Prostate gland (tissue), 2 donors: ENCODE measurements around the gene ERCC4. TPM values are rescaled to one million over a fixed set of nuclear protein-coding genes. Genes with fewer than 3 reads are reported as not detected.
A peak's percentile ranks its signal among the peaks of the same experiment; 100 is the strongest.

Experiments used
- DNase-seq: peaks from one replicate; pipeline ENCODE4 v3.0.0-alpha.2; 2019; ENCODE audit warnings: low spot score
- H3K27ac ChIP-seq, 2 donors: fragments of 200-600 bp; sonication (generic); 2 replicates each; pipeline ENCODE4 v1.5.1; 2017 to 2019
- H3K27me3 ChIP-seq: fragments of 200-600 bp; sonication (generic); replicated peaks from 2 replicates; pipeline ENCODE4 v1.5.1; 2019; ENCODE audit not compliant: insufficient read depth
- H3K36me3 ChIP-seq, 2 donors: fragments of 200-600 bp; sonication (generic); 1 replicate in 1 of 2; 2 replicates in 1 of 2; pipeline versions ENCODE4 v1.5.1 to v1.8.1; 2017 to 2019
- H3K4me1 ChIP-seq: fragments of 200-600 bp; sonication (generic); replicated peaks from 2 replicates; pipeline ENCODE4 v1.5.1; 2019
- H3K4me3 ChIP-seq, 2 donors: fragments of 200-600 bp; sonication (generic); 2 replicates each; pipeline ENCODE4 v1.5.1; 2017 to 2019
- H3K9me3 ChIP-seq: fragments of 200-600 bp; sonication (generic); 2 replicates; pipeline ENCODE4 v1.5.1; 2017
- POLR2A ChIP-seq: fragments of 450-650 bp; IDR thresholded peaks from one replicate; pipeline ENCODE4 v1.6.1; 2016; ENCODE audit warnings: antibody characterized with exemption, mild to moderate bottlenecking
- POLR2AphosphoS5 ChIP-seq: sonication (generic); formaldehyde crosslinking; IDR thresholded peaks from one replicate; pipeline ENCODE4 v1.6.1; 2017; ENCODE audit warnings: antibody characterized with exemption
- WGBS: methylation state at CpG from one replicate; pipeline ENCODE4 v1.1.5; 2018; 5-methylcytosine and 5-hydroxymethylcytosine counted together
- intact Hi-C: fragments of 100-400 bp; cut with DNase I; formaldehyde crosslinking; loops from one replicate; pipeline ENCODE4 v1.14.2; 2022
- total RNA-seq, 2 donors: library from RNA; depleted of rRNA; stranded (reverse); fragments of >200 nt; gene quantifications; one replicate each; pipeline ENCODE4 v1.1.0, GENCODE V29; 2016
- TF ChIP-seq, protein P1 (sequence below), 4 experiments: fragments of 200-600 bp in 2 of 4; fragments of 450-650 bp in 2 of 4; sonication (generic) in 2 of 4; IDR thresholded peaks; 1 replicate in 3 of 4; 2 replicates in 1 of 4; pipeline ENCODE4 v1.5.1; 2016 to 2019; ENCODE audit warnings: antibody characterized with exemption in 4 of 4, mild to moderate bottlenecking in 2 of 4, moderate library complexity in 2 of 4

The ERCC4 gene
- total RNA-seq, 2 donors from 2014 or later, result 7.6 to 13.3 TPM

DNA sequence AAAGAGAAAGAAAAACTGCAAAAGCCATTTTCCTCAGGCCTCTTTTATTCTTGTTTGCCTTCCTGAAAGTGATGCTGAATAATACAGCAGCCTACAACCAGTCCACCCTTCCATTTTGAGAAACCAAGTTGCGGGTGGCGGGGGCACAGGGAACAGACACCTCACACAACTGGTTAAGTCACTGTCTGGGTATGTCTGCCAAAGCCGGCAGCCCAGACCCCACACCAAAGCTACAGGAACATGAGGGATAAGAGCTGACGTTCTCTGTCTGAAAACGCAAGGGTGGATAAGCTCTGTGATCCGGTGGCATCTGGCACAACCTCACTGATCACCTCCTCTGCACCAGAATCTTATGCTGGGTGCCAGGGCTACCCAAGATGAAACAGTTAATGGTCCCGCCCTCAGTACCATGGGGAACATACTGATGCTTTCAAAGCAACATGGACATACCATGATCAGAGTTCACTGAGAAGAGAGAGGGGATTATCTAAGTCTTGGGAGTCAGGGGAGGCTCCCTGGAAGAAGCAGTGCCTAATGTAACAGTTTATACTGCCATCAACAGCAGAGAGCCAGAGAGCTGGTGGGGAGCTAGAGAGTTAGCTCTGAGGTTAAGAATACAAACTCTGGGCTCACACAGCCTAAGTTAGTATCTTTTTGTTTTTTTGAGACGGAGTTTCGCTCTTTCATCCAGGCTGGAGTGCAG, 53.5 kb downstream of the ERCC4 start:
- intact Hi-C loops, result no loop called here
- no peaks in the 10 kb centered on the region for H3K27me3 ChIP-seq
- H3K27ac ChIP-seq, result no peak overlapping the region
- H3K9me3 ChIP-seq, result no peaks in the 10 kb centered on the region
- no peak overlapping the region for H3K4me3 ChIP-seq
- H3K36me3 ChIP-seq, result no peaks in the 10 kb centered on the region
- DNase-seq, result no peak
- 92% methylated on average over 9 of the region's 9 CpGs for WGBS
- TF ChIP-seq, protein P1, sequence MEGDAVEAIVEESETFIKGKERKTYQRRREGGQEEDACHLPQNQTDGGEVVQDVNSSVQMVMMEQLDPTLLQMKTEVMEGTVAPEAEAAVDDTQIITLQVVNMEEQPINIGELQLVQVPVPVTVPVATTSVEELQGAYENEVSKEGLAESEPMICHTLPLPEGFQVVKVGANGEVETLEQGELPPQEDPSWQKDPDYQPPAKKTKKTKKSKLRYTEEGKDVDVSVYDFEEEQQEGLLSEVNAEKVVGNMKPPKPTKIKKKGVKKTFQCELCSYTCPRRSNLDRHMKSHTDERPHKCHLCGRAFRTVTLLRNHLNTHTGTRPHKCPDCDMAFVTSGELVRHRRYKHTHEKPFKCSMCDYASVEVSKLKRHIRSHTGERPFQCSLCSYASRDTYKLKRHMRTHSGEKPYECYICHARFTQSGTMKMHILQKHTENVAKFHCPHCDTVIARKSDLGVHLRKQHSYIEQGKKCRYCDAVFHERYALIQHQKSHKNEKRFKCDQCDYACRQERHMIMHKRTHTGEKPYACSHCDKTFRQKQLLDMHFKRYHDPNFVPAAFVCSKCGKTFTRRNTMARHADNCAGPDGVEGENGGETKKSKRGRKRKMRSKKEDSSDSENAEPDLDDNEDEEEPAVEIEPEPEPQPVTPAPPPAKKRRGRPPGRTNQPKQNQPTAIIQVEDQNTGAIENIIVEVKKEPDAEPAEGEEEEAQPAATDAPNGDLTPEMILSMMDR (IDR thresholded peaks at IDR 0.05), result no peak
- TF ChIP-seq POLR2A (no peak), POLR2AphosphoS5 (no peak)
- H3K4me1 ChIP-seq, result no peaks in the 10 kb centered on the region

GRCh38 chr16:13977177-13977576, 57.2 kb downstream of the ERCC4 start:
- H3K4me3 ChIP-seq, result no peak overlapping the region
- H3K4me1 ChIP-seq, result no peaks in the 10 kb centered on the region
- H3K27ac ChIP-seq, result no peak overlapping the region
- H3K27me3 ChIP-seq, result no peaks in the 10 kb centered on the region
- no peak for TF ChIP-seq POLR2A
- TF ChIP-seq, protein P1 (IDR thresholded peaks at IDR 0.05), result no peak
- no peak for TF ChIP-seq POLR2AphosphoS5
- no peaks in the 10 kb centered on the region for H3K36me3 ChIP-seq
- intact Hi-C loops, result no loop called here
- no peak for DNase-seq
- no peaks in the 10 kb centered on the region for H3K9me3 ChIP-seq
- 90% methylated on average over 6 of the region's 6 CpGs for WGBS

DNA sequence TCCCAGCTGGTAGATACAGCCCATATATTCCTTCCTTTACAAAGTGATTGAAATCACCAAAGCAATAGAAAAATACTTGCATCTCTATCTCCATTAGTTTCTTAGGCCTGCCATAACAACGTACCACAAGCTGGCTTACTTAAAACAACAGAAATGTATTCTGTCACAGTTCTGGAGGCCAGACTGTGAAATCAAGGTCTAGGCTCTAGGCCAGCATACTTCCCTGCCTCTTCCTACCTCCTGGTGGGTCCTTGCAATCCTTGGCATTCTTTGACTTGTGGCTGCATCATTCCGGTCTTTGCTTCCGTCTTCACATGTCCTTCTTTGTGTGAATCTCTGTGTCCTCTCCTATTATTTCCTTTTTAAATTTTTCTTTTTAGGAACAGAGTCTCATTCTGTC, 62.5 kb downstream of the ERCC4 start:
- H3K27ac ChIP-seq, result no peak overlapping the region
- no peaks in the 10 kb centered on the region for H3K36me3 ChIP-seq
- DNase-seq, result no peak
- TF ChIP-seq, protein P1 (IDR thresholded peaks at IDR 0.05), result no peak
- no peak for TF ChIP-seq POLR2A
- no peak for TF ChIP-seq POLR2AphosphoS5
- intact Hi-C loops, result no loop called here
- no peak overlapping the region for H3K4me3 ChIP-seq
- WGBS, result 75% methylated on average over 3 of the region's 3 CpGs
- H3K27me3 ChIP-seq, result no peaks in the 10 kb centered on the region
- no peaks in the 10 kb centered on the region for H3K4me1 ChIP-seq
- H3K9me3 ChIP-seq, result no peaks in the 10 kb centered on the region

DNA sequence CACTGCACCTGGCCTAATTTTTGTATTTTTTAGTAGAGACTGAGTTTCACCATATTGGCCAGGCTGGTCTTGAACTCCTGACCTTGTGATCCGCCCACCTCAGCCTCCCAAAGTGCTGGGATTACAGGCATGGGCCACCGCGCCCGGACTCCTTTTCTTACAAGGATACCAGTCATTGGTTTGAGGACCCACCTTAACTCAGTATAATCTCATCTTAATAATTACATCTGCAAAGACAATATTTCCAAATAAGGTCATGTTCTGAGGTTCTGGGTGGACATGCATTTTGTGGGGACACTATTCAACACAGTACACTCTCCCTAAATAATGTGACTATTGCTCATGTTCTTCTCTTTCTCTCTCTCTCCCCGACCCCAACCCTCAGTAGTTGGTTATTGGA, 63.7 kb downstream of the ERCC4 start:
- Histone ChIP-seq H3K36me3 (no peaks in the 10 kb centered on the region), H3K27ac (peak overlapping the region in 1 of 2 donors; percentile 46), H3K9me3 (no peaks in the 10 kb centered on the region), H3K27me3 (no peaks in the 10 kb centered on the region), H3K4me3 (no peak overlapping the region), H3K4me1 (no peaks in the 10 kb centered on the region)
- WGBS, result 86% methylated on average over 5 of the region's 5 CpGs
- intact Hi-C loops, result no loop called here
- DNase-seq, result no peak
- TF ChIP-seq POLR2A, result no peak
- TF ChIP-seq POLR2AphosphoS5, result no peak
- TF ChIP-seq, protein P1 (IDR thresholded peaks at IDR 0.05), result no peak

DNA sequence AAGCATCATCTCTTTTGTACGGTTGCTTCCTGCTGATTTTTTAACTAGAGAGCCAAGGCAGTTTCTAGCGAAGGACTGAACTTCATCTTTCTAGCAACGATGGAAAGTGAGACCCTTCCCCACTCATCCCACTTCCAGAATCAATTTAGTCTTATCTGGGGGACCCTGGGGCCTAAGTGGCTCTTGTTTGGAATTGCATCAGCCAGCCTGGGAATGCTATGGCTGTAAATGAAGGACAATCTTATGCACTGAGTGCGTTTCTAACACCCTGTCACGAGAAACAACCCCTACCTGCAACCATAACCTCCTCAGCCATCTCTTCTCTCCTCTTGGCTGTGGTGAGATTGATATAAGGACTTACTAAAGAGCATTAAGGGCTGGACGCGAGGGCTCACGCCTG, 64.8 kb downstream of the ERCC4 start:
- H3K9me3 ChIP-seq, result no peaks in the 10 kb centered on the region
- H3K27me3 ChIP-seq, result no peaks in the 10 kb centered on the region
- no peaks in the 10 kb centered on the region for H3K36me3 ChIP-seq
- H3K4me3 ChIP-seq, result no peak overlapping the region
- 74% methylated on average over 8 of the region's 8 CpGs for WGBS
- DNase-seq, result no peak
- no peak overlapping the region for H3K27ac ChIP-seq
- H3K4me1 ChIP-seq, result no peaks in the 10 kb centered on the region
- TF ChIP-seq POLR2A (no peak), POLR2AphosphoS5 (no peak)
- TF ChIP-seq, protein P1 (IDR thresholded peaks at IDR 0.05), result no peak
- intact Hi-C loops, result no loop called here
